GM12892 (cell line): ENCODE results near the gene ZBTB20.

ENCODE experiments used
- DNase-seq: peaks from one replicate; pipeline ENCODE4 v3.0.0; 2011; ENCODE audit not compliant: insufficient read length
- FAIRE-seq: peaks from 2 replicates; lab custom pipeline; 2011; peaks lifted over from hg19 to GRCh38; lab: Jason Lieb, UNC
- POLR2A ChIP-seq: IDR thresholded peaks from 2 replicates; pipeline ENCODE4 v1.6.1; 2011; ENCODE audit warnings: low read depth, low read length, control low read depth
- POLR2AphosphoS5 ChIP-seq: IDR thresholded peaks from 2 replicates; pipeline ENCODE4 v1.6.1; 2011; ENCODE audit warnings: low read depth, low read length, control low read depth
- TAF1 ChIP-seq: IDR thresholded peaks from 2 replicates; pipeline ENCODE4 v1.6.1; 2011; ENCODE audit warnings: low read depth, mild to moderate bottlenecking, control low read depth, low read length, borderline replicate concordance

The ZBTB20 gene

DNA sequence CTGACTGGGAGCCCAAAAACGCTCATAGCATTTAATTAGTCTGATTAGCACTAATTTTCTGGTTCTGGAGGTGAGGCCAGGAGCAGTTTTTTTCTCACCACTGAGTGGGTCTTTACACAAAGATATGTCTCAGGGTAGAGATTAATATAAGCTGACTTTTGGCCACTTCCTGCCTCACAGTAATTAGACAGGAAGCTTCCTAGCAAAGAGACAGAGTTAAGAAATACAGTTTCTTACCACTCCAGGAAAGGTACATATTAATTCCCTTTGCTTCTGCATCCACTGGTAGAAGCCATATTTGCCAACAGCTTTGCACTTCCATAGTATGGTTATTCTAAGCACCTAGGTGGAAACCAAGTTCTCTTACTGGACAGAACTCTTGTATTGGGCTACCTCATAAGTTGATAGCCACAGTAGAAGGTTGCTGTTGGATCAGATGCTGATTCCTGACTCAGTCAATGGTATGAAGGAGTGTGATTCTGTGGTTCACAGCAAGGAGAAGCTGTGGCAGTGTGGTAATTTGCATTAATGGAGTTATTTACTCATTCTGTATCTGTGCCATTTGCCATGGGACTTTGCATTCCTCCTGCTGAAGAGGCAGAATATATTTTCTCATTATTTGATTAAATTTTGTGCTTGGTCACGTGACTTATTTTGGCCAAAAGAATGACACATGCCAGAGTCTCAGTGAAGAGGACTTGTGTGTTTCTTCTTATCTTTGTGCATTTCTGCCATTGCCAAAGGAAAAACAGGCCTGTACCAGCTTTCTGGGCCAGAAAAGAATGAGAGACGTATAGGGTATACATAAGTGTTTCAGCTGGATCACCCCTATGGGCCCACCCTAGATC is 17.5 kb upstream of the ZBTB20 start:
- TF ChIP-seq TAF1 (no peak), POLR2AphosphoS5 (no peak), POLR2A (no peak)
- DNase-seq, result no peak
- FAIRE-seq, result no peak

- DNase-seq (no peak), FAIRE-seq (no peak)
- TF ChIP-seq TAF1 (no peak), POLR2AphosphoS5 (no peak), POLR2A (no peak)
Measured at GRCh38 chr3:115162759-115163158, 15.7 kb upstream of the ZBTB20 start.

DNA sequence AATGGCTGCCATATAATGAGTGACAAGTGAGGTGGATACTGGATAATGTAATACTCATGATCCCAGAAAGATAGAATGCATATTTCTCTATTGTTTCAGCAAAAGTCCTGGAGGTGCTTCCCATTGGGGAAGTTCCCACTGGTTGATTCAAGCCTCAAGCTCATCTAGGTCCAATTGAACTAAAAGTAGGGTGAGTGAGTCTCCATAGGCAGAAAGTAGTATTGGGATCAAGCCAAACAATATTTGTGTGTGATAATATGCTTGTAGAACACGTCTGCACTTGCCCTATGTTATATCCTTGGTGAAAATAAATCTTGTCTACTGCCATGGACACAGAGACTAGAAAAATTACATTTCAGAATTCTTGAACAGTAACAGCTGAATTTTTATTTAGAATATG is 14.8 kb upstream of the ZBTB20 start:
- no peak for FAIRE-seq
- DNase-seq, result no peak
- TF ChIP-seq POLR2AphosphoS5, result no peak
- TF ChIP-seq TAF1, result no peak
- TF ChIP-seq POLR2A, result no peak

GRCh38 chr3:115161168-115161834 is 14.2 kb upstream of the ZBTB20 start:
- DNase-seq (no peak), FAIRE-seq (no peak)
- TF ChIP-seq POLR2A (no peak), POLR2AphosphoS5 (no peak), TAF1 (no peak)

- TF ChIP-seq POLR2AphosphoS5 (no peak), TAF1 (no peak), POLR2A (no peak)
- DNase-seq, result peak; percentile 9
- FAIRE-seq, result peak; percentile 92
Measured at GRCh38 chr3:115160295-115160694, 13.2 kb upstream of the ZBTB20 start.

DNA sequence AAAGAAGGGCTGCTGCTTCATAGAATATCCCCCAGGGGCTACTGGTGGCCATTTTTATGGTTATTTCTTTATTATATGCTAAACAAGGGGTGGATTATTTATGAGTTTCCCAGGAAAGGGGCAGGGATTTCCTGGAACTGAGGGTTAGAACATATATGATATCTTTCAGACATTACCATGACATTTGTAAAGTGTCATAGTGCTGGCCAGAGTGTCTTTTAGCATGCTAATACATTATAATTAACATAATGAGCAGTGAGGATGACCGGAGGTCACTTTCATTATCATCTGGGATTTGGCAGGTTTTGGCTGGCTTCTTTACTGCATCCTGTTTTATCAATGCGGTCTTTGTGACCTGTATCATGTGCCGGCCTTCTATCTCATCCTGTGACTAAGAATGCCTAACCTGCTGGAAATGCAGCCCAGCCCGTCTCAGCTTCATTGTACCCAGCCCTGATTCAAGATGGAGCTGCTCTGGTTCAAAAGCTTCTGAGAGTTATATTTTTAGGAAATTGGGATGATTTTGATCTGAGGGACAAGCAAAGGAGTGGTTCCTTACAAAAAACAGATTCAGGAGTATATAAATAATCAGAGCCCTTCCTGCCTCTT is 9.1 kb upstream of the ZBTB20 start:
- FAIRE-seq, result no peak
- no peak for DNase-seq

DNA sequence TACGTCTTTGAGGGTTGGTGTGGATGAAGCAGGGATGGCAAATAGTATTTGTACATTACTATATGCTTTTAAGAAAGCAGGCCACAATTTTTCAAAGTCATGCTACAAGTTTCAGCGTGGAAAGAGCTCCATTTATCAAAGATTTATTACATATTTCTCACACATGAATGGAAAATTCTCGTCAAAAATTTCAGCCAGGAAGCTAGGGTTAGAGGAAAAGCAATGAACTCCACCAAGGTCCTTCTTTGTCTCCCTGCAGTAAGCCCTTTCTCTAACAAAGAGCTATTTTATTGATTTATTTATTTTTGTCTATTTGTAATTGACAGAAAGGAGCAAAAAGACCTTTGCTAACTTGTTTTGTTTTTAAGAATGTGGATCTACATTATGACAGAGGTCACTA is 7.5 kb upstream of the ZBTB20 start:
- FAIRE-seq (no peak), DNase-seq (no peak)
- no peak for TF ChIP-seq POLR2A
- no peak for TF ChIP-seq TAF1
- TF ChIP-seq POLR2AphosphoS5, result no peak

More for the DNA sequence above, 9.1 kb upstream of the ZBTB20 start:
- TF ChIP-seq POLR2AphosphoS5 (no peak), TAF1 (no peak)

DNA sequence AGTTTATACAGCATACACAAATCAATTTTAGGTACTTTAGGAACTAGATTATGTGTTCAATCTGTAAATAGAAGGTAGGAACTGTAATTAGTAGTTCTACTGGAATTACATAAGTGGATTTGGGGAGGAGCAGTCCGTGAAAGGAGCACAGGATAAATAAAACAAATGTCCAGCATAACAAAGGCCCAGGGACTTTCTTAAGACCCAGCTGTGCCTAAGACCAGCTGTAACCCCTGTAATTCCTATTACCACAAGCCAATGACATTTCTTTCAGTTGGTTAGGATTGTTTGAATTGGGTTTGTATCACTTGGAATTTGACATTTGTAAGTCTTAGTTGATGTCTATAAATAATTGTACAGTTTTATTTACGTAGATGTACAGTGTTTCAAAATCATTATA is 4.8 kb upstream of the ZBTB20 start:
- TF ChIP-seq TAF1 (no peak), POLR2AphosphoS5 (no peak), POLR2A (no peak)
- DNase-seq (no peak), FAIRE-seq (no peak)

DNA sequence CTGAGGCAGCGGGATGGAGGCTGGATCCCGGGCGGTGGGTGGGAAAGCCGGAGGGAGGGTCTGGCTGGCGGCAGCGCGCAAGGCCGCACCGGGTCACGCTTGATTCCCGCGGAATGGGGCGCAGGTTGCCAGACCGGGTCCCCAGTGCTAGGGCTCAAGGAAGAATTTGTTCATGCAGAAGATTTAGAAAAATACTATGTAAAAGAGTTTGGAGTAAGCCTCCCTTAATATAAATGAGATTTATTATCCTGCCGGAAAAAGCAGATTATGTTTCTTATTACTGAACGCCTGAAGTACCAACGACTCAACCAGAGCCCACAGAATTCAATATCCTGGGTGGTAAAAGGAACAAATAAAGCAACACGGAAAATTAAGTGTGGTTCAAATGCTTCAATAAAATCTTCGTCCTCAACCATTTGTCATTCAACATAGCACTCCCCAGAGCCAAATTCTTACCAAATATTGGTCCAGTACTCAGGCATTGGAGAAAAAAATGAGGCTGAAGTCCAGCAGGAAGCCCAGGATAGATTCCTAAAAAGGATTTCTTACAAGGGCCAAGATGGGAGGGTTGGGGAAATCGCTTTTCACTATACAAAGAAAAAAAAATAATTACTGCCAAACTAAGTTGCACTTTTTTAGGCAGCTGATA is 1.2 kb upstream of the ZBTB20 start:
- no peak for TF ChIP-seq TAF1
- no peak; the same call in 1 of the 2 replicates for TF ChIP-seq POLR2A
- no peak for TF ChIP-seq POLR2AphosphoS5
- no peak for DNase-seq
- peak; percentile 9 for FAIRE-seq

GRCh38 chr3:115147329-115148141 is 447 bp upstream of the ZBTB20 start:
- FAIRE-seq (peak; percentile 99), DNase-seq (peak; percentile 56)
- no peak for TF ChIP-seq POLR2A
- 0 out of 2 replicates have a peak, but pooled peaks have one; percentile 33 for TF ChIP-seq TAF1

GRCh38 chr3:115146032-115146417 is 1.1 kb downstream of the ZBTB20 start:
- DNase-seq (no peak), FAIRE-seq (peak; percentile 99)
- no peak; the same call in 1 of the 2 replicates for TF ChIP-seq POLR2A
